WTC11 (cell line): ENCODE data around the gene COLEC12. TPM values are rescaled to one million over a fixed set of nuclear protein-coding genes. Genes with fewer than 3 reads are reported as not detected.

Experiments
- ATAC-seq: fragments of 200-7000 bp; cut with Tn5 transposase; 2 replicates; pipeline ENCODE4 v1.10.0; 2021; ENCODE audit warnings: mild to moderate bottlenecking, moderate library complexity
- CTCF ChIA-PET: fragments of 300-600 bp; sonication (Branson Sonifier 250); formaldehyde crosslinking; loops from one replicate; lab custom pipeline; 2021; ENCODE audit warnings: antibody characterized with exemption; lab: Charles Lee
- POLR2A ChIA-PET: fragments of 350-600 bp; sonication (Branson Sonifier 250); formaldehyde crosslinking; loops from one replicate; lab custom pipeline; 2021; ENCODE audit warnings: antibody characterized with exemption; lab: Charles Lee
- DNase-seq: peaks from one replicate; pipeline ENCODE4 v3.0.0; 2021; ENCODE audit warnings: low spot score
- H3K27ac Mint-ChIP-seq: 2 replicates; pipeline ENCODE4 v1.8.0; 2021; ENCODE audit warnings: mixed read lengths
- H3K27me3 Mint-ChIP-seq: 2 replicates; pipeline ENCODE4 v1.8.0; 2021; ENCODE audit warnings: low read depth, mild to moderate bottlenecking, moderate library complexity, mixed read lengths
- H3K36me3 Mint-ChIP-seq: 2 replicates; pipeline ENCODE4 v1.8.0; 2021; ENCODE audit warnings: mixed read lengths
- H3K4me1 Mint-ChIP-seq: 2 replicates; pipeline ENCODE4 v1.8.0; 2022; ENCODE audit warnings: mixed read lengths
- H3K4me3 Mint-ChIP-seq: 2 replicates; pipeline ENCODE4 v1.8.0; 2021; ENCODE audit warnings: mild to moderate bottlenecking, moderate library complexity, mixed read lengths
- H3K9me3 Mint-ChIP-seq: 2 replicates; pipeline ENCODE4 v1.8.0; 2021; ENCODE audit warnings: mixed read lengths
- ETV6 ChIP-seq: sonication (generic); formaldehyde crosslinking; IDR thresholded peaks from 2 replicates; pipeline ENCODE4 v1.8.1; 2022; ENCODE audit warnings: mild to moderate bottlenecking, missing genetic modification reagents
- FOXJ3 ChIP-seq: sonication (generic); formaldehyde crosslinking; IDR thresholded peaks from 2 replicates; pipeline ENCODE4 v1.9.0; 2021; ENCODE audit warnings: missing genetic modification reagents, mild to moderate bottlenecking, borderline replicate concordance
- GABPB1 ChIP-seq: sonication (generic); formaldehyde crosslinking; IDR thresholded peaks from 2 replicates; pipeline ENCODE4 v1.8.1; 2023; ENCODE audit warnings: mild to moderate bottlenecking, missing genetic modification reagents
- GRHL2 ChIP-seq: fragments of 250-450 bp; sonication (Bioruptor Pico); IDR thresholded peaks from 2 replicates; pipeline ENCODE4 v1.8.0; 2022; ENCODE audit warnings: mild to moderate bottlenecking, moderate library complexity; ENCODE audit not compliant: insufficient replicate concordance, severe bottlenecking
- JAZF1 ChIP-seq: fragments of 250-450 bp; sonication (Bioruptor Pico); IDR thresholded peaks from 2 replicates; pipeline ENCODE4 v1.9.0; 2021; ENCODE audit warnings: moderate library complexity, mild to moderate bottlenecking, inconsistent platforms
- KAT7 ChIP-seq: sonication (generic); formaldehyde crosslinking; IDR thresholded peaks from 2 replicates; pipeline ENCODE4 v1.8.1; 2023; ENCODE audit warnings: missing genetic modification reagents, mild to moderate bottlenecking, borderline replicate concordance
- MXD4 ChIP-seq: fragments of 250-450 bp; sonication (Bioruptor Pico); IDR thresholded peaks from 2 replicates; pipeline ENCODE4 v1.8.0; 2021; ENCODE audit warnings: mild to moderate bottlenecking, moderate library complexity, borderline replicate concordance
- NFE2L1 ChIP-seq: sonication (generic); formaldehyde crosslinking; IDR thresholded peaks from 2 replicates; pipeline ENCODE4 v1.8.1; 2023; ENCODE audit warnings: missing genetic modification reagents
- NFYB ChIP-seq: sonication (generic); formaldehyde crosslinking; conservative IDR thresholded peaks from 2 replicates; pipeline ENCODE4 v1.8.0; 2022; ENCODE audit warnings: low read depth, missing genetic modification reagents
- NR2C2 ChIP-seq: sonication (generic); formaldehyde crosslinking; IDR thresholded peaks from 2 replicates; pipeline ENCODE4 v1.8.0; 2022; ENCODE audit warnings: mild to moderate bottlenecking, missing genetic modification reagents
- RELA ChIP-seq: sonication (generic); formaldehyde crosslinking; IDR thresholded peaks from 2 replicates; pipeline ENCODE4 v1.8.1; 2022; ENCODE audit warnings: missing genetic modification reagents, mild to moderate bottlenecking, borderline replicate concordance
- SMAD3 ChIP-seq: sonication (generic); formaldehyde crosslinking; IDR thresholded peaks from 2 replicates; pipeline ENCODE4 v1.8.0; 2022; ENCODE audit warnings: missing genetic modification reagents, mild to moderate bottlenecking, borderline replicate concordance
- SOX15 ChIP-seq: fragments of 250-450 bp; sonication (Bioruptor Pico); IDR thresholded peaks from 2 replicates; pipeline ENCODE4 v1.9.0; 2021; ENCODE audit warnings: mild to moderate bottlenecking
- TCF7 ChIP-seq: sonication (generic); formaldehyde crosslinking; IDR thresholded peaks from 2 replicates; pipeline ENCODE4 v1.8.0; 2022; ENCODE audit warnings: mild to moderate bottlenecking, low read depth, missing genetic modification reagents, moderate library complexity
- TEAD4 ChIP-seq: sonication (generic); formaldehyde crosslinking; IDR thresholded peaks from 2 replicates; pipeline ENCODE4 v1.8.0; 2022; ENCODE audit warnings: mild to moderate bottlenecking, missing genetic modification reagents
- TP53 ChIP-seq: sonication (generic); formaldehyde crosslinking; IDR thresholded peaks from 2 replicates; pipeline ENCODE4 v1.8.1; 2023; ENCODE audit warnings: mild to moderate bottlenecking, missing genetic modification reagents
- ZBTB21 ChIP-seq: sonication (generic); formaldehyde crosslinking; IDR thresholded peaks from 2 replicates; pipeline ENCODE4 v1.8.1; 2023; ENCODE audit warnings: mild to moderate bottlenecking, missing genetic modification reagents, borderline replicate concordance
- ZNF416 ChIP-seq: fragments of 250-450 bp; sonication (Bioruptor Pico); IDR thresholded peaks from 2 replicates; pipeline ENCODE4 v1.9.0; 2021; ENCODE audit warnings: mild to moderate bottlenecking, inconsistent platforms
- total RNA-seq: library from RNA; stranded (reverse); gene quantifications from 3 replicates; pipeline ENCODE4 v1.2.3, GENCODE V29; 2021
- TF ChIP-seq, protein P1 (sequence below): sonication (generic); formaldehyde crosslinking; IDR thresholded peaks from 2 replicates; pipeline ENCODE4 v1.8.0; 2022; ENCODE audit warnings: mild to moderate bottlenecking, missing genetic modification reagents
- TF ChIP-seq, protein P2 (sequence below): sonication (generic); formaldehyde crosslinking; IDR thresholded peaks from 2 replicates; pipeline ENCODE4 v1.8.1; 2022; ENCODE audit warnings: low read depth, missing genetic modification reagents, borderline replicate concordance
- TF ChIP-seq, protein P3 (sequence below): sonication (generic); formaldehyde crosslinking; IDR thresholded peaks from 2 replicates; pipeline ENCODE4 v1.8.1; 2023; ENCODE audit warnings: mild to moderate bottlenecking, missing genetic modification reagents
- TF ChIP-seq, protein P4 (sequence below): sonication (generic); formaldehyde crosslinking; IDR thresholded peaks from 2 replicates; pipeline ENCODE4 v1.8.0; 2022; ENCODE audit warnings: mild to moderate bottlenecking, missing genetic modification reagents
- TF ChIP-seq, protein P5 (sequence below): sonication (generic); formaldehyde crosslinking; IDR thresholded peaks from 2 replicates; pipeline ENCODE4 v1.8.1; 2022; ENCODE audit warnings: missing genetic modification reagents, borderline replicate concordance
- TF ChIP-seq, protein P6 (sequence below): sonication (generic); formaldehyde crosslinking; IDR thresholded peaks from 2 replicates; pipeline ENCODE4 v1.8.1; 2023; ENCODE audit warnings: mild to moderate bottlenecking, missing genetic modification reagents, moderate library complexity

Gene COLEC12
- total RNA-seq, 1 experiment from 2014 or later, result 0.48 TPM

DNA sequence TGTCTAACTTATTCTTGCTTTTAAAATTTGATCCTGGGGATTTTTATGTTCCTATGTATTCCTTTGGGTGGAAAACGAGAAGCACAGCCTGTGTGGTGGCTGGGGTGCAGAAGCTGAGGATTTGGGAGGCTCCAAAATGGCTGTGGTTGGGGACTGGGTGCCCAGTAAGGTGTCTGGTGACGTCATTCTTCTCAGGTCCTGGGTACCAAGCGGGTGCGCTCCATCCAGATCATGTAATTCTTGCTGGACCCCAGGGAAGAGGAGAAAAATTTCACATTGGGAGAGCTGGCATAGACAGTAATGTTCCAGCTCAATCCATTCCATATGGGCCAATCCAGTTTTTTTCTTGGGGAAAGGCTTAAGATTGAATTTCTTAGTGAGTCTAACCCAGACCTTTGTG is 171.6 kb downstream of the COLEC12 start:
- TF ChIP-seq TCF7 (CRISPR knock-in tag) (no peak), GABPB1 (CRISPR knock-in tag) (no peak), FOXJ3 (no peak), ZBTB21 (CRISPR knock-in tag) (no peak), GRHL2 (no peak), ZNF416 (CRISPR knock-in tag) (no peak), NFYB (CRISPR knock-in tag) (no peak), RELA (CRISPR knock-in tag) (no peak), TP53 (CRISPR knock-in tag) (no peak), SOX15 (CRISPR knock-in tag) (no peak), MXD4 (no peak), ETV6 (CRISPR knock-in tag) (no peak)
- TF ChIP-seq, protein P1, sequence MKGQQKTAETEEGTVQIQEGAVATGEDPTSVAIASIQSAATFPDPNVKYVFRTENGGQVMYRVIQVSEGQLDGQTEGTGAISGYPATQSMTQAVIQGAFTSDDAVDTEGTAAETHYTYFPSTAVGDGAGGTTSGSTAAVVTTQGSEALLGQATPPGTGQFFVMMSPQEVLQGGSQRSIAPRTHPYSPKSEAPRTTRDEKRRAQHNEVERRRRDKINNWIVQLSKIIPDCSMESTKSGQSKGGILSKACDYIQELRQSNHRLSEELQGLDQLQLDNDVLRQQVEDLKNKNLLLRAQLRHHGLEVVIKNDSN (CRISPR knock-in tag), result no peak
- TF ChIP-seq, protein P2, sequence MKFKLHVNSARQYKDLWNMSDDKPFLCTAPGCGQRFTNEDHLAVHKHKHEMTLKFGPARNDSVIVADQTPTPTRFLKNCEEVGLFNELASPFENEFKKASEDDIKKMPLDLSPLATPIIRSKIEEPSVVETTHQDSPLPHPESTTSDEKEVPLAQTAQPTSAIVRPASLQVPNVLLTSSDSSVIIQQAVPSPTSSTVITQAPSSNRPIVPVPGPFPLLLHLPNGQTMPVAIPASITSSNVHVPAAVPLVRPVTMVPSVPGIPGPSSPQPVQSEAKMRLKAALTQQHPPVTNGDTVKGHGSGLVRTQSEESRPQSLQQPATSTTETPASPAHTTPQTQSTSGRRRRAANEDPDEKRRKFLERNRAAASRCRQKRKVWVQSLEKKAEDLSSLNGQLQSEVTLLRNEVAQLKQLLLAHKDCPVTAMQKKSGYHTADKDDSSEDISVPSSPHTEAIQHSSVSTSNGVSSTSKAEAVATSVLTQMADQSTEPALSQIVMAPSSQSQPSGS (CRISPR knock-in tag), result no peak
- TF ChIP-seq, protein P3, sequence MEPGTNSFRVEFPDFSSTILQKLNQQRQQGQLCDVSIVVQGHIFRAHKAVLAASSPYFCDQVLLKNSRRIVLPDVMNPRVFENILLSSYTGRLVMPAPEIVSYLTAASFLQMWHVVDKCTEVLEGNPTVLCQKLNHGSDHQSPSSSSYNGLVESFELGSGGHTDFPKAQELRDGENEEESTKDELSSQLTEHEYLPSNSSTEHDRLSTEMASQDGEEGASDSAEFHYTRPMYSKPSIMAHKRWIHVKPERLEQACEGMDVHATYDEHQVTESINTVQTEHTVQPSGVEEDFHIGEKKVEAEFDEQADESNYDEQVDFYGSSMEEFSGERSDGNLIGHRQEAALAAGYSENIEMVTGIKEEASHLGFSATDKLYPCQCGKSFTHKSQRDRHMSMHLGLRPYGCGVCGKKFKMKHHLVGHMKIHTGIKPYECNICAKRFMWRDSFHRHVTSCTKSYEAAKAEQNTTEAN (CRISPR knock-in tag), result no peak
- TF ChIP-seq, protein P4, sequence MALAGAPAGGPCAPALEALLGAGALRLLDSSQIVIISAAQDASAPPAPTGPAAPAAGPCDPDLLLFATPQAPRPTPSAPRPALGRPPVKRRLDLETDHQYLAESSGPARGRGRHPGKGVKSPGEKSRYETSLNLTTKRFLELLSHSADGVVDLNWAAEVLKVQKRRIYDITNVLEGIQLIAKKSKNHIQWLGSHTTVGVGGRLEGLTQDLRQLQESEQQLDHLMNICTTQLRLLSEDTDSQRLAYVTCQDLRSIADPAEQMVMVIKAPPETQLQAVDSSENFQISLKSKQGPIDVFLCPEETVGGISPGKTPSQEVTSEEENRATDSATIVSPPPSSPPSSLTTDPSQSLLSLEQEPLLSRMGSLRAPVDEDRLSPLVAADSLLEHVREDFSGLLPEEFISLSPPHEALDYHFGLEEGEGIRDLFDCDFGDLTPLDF (CRISPR knock-in tag), result no peak
- TF ChIP-seq, protein P5, sequence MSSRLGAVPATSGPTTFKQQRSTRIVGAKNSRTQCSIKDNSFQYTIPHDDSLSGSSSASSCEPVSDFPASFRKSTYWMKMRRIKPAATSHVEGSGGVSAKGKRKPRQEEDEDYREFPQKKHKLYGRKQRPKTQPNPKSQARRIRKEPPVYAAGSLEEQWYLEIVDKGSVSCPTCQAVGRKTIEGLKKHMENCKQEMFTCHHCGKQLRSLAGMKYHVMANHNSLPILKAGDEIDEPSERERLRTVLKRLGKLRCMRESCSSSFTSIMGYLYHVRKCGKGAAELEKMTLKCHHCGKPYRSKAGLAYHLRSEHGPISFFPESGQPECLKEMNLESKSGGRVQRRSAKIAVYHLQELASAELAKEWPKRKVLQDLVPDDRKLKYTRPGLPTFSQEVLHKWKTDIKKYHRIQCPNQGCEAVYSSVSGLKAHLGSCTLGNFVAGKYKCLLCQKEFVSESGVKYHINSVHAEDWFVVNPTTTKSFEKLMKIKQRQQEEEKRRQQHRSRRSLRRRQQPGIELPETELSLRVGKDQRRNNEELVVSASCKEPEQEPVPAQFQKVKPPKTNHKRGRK (CRISPR knock-in tag), result no peak
- ChIA-PET POLR2A (no interaction called here), CTCF (no interaction called here)
- H3K4me1 Mint-ChIP-seq, result no peaks in the 10 kb centered on the region; the same call in 1 of the 2 replicates
- H3K9me3 Mint-ChIP-seq, result no peaks in the 10 kb centered on the region
- ATAC-seq, result no peak
- no peaks in the 10 kb centered on the region for H3K36me3 Mint-ChIP-seq
- no peaks in the 10 kb centered on the region; the same call in 1 of the 2 replicates for H3K27me3 Mint-ChIP-seq
- H3K27ac Mint-ChIP-seq, result no peak overlapping the region
- no peak overlapping the region for H3K4me3 Mint-ChIP-seq
- no peak for DNase-seq

DNA sequence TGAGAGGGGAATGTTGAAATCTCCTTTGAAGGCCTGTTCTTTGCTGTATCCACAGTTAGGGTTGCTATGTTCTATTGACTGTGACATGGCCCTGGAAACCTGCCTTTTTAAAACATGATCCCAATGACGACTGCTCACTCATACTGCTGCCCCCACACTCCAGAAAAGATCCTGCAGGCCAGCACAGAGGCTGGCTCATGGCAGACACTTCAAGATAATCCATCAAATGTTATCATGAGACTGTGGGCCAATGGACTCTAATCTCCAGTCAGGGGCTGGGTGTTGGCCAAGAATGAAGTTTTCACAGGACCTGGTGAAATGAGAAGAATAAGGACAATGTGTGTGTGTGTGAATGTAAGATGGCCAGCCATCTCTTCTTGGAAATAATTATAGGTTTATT is 173.7 kb downstream of the COLEC12 start:
- ATAC-seq, result no peak
- no peaks in the 10 kb centered on the region for H3K9me3 Mint-ChIP-seq
- POLR2A ChIA-PET, result interaction anchor here (0.5 kb wide), 1 partner anchor 478 kb away, joined by 3 read pairs; no protein-coding TSS in a partner anchor
- TF ChIP-seq NFE2L1 (CRISPR knock-in tag) (no peak), TEAD4 (no peak), SMAD3 (CRISPR knock-in tag) (no peak), NR2C2 (CRISPR knock-in tag) (no peak), JAZF1 (CRISPR knock-in tag) (no peak), KAT7 (no peak)
- TF ChIP-seq, protein P5 (CRISPR knock-in tag), result no peak
- TF ChIP-seq, protein P6, sequence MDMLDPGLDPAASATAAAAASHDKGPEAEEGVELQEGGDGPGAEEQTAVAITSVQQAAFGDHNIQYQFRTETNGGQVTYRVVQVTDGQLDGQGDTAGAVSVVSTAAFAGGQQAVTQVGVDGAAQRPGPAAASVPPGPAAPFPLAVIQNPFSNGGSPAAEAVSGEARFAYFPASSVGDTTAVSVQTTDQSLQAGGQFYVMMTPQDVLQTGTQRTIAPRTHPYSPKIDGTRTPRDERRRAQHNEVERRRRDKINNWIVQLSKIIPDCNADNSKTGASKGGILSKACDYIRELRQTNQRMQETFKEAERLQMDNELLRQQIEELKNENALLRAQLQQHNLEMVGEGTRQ (CRISPR knock-in tag), result no peak
- TF ChIP-seq, protein P2 (CRISPR knock-in tag), result no peak
- TF ChIP-seq, protein P1 (CRISPR knock-in tag), result no peak
- TF ChIP-seq, all 79 proteins: peak for 0
- Mint-ChIP-seq H3K4me3 (no peak overlapping the region), H3K27ac (no peak overlapping the region), H3K27me3 (no peaks in the 10 kb centered on the region; the same call in 1 of the 2 replicates), H3K4me1 (no peaks in the 10 kb centered on the region), H3K36me3 (no peaks in the 10 kb centered on the region)
- CTCF ChIA-PET, result no interaction called here
- no peak for DNase-seq
